HG03521 (cell line): ENCODE measurements around the gene ITGB1.
A peak's percentile ranks its signal among the peaks of the same experiment; 100 is the strongest.

Source experiments
- ATAC-seq: cut with Tn5 transposase; IDR thresholded peaks from one replicate; pipeline ENCODE4 v1.9.1; 2021; ENCODE audit warnings: mild to moderate bottlenecking, moderate library complexity; ENCODE audit not compliant: unreplicated experiment

The ITGB1 gene

DNA sequence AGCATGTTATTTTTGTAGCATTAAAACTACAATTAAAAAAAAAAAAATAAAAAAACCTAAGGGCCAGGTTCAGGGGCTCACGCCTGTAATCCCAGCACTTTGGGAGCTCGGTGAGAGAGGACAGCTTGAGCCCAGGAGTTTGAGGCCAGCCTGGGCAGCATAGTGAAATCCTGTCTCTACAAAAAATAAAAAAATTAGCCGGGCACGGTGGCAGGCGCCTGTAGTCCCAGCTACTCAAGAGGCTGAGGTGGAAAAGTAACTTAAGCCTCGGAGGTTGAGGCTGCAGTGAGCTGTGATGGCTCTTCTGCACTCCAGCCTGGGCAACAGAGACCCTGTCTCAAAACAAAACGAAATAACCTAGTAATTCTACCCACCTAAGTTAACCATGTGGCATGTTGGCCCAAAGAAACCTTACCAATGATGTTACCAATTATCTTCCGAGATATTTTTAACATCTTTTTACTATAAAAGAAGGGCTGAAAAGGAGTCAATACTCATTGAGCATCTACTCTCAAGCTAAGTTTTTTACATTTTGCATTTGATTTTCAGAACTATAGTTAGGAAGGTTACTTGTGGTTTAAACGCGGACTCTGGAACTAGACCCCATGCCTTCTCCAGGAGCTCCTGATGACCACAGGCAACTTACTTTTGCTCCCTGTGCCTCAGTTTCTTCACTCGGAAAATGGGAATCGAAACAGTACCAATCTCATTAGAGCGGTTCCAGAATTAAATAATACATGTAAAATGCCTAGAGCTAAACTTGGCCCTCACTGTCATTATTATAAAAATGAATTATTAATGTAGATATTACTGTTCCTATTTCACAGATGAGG, 1.4 kb downstream of the ITGB1 start:
- no peak for ATAC-seq

DNA sequence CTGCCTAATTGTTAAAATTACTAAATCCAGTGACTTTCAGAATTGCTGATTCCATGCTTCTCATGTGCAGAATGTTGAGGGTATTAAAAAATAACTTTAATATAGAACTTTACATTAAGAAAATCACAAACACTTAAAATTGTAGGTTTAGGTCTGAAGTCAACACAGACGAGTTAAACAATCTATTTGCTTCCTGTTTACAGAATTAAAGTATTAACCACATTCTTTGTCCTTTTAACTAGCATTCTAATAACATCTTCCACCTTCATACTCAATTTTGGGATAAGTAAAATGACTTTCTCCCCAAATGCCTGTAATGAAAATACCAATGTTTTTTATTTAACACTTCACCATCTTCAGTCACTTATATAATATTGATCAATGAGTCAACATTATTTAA, 2.2 kb downstream of the ITGB1 start:
- no peak for ATAC-seq

DNA sequence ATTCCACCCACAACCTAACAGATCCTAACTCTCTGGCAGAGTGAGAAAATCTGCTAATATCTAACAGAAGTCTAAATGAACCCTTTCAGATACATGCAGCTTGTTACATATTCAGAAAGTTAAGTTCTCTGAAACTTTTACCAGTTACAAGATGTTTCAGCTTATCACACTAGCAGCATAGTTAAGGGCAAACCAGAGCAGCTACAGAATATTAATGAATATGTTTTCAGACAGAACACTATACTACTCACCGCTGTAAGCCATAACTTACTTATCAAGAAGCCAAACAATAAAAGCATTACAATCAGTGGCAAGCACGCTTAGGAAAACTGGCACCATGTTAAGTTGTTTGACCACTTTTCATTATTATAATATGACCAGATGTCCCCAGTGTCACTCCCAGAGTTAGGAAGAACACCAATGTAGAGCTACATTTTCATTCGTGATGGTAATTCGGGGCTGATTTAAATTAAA, 2.7 kb downstream of the ITGB1 start:
- ATAC-seq = no peak

DNA sequence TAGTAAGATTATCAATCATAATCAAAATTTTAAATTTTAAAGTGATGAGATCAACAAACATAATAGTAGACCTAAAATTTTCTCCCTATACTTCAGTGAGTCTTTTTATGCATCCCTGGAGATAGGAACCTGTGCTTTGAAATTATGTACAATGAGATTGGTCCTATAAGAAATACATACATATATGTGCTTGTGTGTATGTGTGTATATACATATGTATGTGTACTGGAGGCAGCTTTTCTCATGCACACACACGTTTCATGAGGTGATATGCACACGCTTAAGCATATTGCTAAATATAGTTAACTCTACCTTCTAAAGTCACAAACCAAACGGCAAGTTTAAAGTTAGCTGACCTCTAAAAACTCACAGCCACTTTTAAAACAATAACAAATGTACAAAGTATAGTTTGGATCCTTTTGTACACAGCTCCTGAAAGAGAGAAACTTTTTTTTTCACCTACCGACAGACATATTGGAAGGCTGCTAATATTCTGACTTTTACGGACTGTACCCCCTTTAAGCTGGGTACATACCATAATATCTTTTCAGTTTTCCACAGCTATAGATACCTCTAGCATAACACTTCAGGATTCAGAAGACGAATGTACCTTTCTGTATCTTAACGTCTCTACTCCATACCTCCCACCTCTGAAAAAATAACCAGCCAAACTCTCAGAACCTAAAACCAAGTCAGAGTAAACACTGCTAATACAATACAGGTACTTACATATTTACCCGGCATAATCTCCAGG, 3.3 kb downstream of the ITGB1 start:
- ATAC-seq = no peak

DNA sequence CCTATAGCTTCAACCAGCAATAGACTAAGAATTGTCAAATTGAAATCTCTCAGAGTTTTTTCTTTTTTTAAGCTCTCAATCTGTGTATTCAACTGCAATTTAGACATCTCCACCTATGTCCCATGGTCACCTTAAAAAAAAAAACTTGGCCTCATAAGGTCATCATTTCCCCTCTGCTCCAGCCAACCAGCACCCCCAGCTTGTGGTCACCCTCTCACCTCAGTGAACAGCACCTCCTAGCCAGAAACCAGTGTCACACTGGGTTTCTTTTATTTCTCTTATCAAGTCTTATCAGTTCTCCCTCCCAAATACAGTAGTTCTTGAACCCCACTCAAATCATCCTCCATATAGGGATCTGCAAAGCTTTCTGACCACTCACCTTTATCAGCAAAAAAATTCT, 4.0 kb downstream of the ITGB1 start:
- no peak for ATAC-seq

DNA sequence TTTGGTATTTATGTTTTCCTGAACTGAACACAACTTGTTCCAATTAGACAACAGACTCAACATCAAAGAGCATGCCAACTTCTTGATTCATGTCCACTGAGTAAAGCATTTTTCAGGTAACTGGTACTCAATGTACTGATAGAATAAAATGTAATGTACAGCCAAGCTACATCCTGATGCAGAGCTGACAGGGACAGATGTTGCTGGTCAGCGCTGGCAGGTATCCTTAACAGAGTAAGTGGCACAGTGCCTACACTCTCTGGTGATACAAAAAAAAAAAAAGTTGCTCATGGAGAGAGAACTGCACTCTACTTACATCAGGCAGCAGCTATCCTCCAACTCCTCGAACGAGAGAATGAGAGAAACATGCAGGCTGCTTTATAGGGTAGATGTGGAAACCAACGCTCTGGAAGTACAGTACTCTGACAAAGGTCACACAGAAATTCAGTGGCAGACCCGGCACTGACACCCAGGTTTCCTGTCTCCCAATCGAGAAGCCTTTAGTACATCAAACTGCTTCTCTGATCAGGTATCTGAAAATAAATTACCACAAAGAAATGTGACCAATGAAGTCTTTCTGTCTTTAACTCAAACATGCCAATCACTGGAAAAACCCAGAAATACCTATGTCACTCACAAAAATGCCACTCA, 4.6 kb downstream of the ITGB1 start:
- ATAC-seq = no peak

DNA sequence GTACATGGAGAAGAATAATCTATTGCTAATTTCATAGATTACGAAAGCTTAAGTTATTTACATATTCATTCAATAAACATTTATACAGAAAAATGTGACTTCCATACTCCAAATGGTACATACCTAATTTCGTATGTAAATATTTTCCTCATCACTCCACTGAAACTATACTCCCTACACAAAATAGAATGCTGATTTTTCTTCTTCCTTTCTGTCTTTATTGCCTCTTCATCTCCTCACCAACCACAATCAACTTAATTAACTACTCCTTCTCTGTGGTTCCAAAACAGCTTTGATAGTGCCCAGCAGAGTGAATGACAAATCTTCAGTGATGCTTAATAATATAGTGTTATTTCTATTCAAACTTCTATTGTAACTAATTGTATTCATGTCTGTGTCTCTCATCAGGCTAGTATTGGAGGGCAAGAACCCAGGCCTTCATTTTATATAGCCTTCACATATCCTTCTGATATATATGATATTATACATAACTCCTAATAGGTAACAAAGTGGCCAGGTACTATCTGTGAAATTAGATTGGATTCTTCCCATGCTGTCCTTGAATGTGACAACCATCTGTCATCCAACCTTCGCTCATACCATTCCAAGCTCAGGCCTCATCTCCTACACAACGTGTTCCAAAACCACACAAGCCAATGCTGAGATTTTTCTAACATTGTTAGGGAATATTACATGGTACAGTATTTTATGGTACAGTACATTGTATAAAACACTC, 5.3 kb downstream of the ITGB1 start:
- no peak for ATAC-seq

DNA sequence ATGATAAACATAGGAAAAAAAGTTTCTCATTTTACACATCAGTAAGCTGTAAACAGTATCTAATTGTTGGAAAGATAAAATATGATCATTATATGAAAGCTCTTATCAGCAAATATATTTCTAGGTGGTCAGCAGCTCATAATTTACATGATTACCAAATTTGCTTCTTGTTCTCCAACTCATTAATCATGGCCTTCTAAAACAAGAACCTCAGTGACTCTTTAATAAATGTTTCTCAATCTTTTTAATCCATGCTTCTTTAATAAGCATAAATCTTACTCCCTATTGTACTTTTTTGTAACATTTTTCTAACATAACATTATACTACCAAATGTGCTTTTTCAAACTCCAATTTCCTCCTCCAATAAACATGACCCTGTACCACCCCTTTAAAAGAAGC, 5.9 kb downstream of the ITGB1 start:
- ATAC-seq = no peak

DNA sequence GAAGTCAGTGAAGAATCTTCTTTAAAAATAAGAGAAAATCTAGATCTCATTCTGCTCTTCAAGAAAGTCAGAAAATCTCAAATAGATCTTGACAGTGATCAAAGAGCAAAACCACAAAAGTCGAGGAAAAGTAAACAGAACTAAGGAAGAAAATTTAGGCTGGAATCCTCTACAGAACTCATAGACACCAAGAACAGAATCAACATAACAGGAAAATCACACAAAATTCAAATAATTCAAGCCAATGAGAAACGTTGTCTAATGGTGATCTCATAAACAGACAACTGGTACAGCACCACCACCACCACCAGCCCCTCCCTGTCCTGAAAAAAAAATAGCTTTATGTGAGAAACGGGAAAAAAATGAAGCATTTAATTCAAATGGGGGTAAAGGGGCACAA, 6.9 kb downstream of the ITGB1 start:
- no peak for ATAC-seq

DNA sequence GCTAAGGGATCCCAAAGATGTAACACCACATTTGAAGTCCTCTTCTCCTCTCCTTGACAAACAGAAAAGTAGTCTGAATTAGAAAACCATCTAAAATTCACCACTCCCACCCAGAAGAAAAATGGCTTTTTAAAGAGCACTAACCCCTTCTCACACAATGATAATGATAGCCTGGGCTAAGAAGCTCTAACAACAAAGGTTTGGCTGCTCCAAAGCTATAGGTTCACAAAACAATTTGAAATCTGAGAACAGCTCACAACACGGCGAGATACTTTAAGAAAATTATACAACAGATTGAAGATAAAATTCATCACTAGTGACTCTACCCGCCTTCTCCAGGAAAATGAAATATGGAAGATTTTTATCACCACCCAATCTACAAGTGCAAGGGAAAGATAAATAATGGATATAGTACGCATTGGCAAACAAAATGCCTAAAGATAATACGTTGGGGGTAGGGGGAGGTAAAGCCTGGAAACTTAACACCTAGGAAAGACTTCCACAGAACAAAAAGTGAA, 7.4 kb downstream of the ITGB1 start:
- ATAC-seq = no peak

DNA sequence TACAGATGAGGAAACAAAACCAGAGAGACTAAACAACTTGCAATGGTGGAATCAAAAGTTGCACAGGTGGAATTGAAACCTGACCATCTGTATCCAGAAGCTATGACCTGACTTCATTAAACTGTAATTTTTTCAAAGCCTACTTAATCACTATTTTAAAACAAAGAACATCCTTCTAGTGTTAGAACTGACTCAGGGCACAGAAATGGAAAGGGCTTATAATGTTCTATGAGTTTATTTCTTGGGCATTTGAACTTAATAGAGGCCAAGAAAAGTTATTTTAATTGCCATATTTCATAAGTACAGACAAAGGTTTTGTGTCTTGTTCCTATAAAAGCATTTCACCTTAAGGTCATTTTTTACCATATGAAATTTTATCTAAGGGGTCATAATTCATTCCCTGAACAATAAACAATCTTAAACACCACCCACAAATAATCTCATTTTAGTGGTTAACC, 8.8 kb downstream of the ITGB1 start:
- no peak for ATAC-seq

DNA sequence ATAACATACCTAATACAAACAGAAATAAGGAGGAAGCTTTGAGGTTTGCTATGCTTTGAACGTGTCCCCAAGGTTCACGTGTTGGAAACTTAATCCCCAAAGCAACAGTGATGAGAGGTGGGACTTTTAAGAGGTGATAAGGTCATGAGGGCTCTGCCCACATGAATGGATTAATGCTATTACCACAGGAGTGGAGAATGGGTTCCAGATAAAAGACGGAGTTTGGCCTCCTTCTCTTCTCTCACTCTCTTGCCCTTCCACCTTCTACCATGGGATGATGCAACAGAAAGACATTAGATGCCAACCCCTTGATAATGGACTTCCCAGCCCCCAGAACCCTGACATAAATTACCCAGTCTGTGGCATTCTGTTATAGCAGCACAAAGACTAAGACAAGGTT, 9.6 kb downstream of the ITGB1 start:
- no peak for ATAC-seq

DNA sequence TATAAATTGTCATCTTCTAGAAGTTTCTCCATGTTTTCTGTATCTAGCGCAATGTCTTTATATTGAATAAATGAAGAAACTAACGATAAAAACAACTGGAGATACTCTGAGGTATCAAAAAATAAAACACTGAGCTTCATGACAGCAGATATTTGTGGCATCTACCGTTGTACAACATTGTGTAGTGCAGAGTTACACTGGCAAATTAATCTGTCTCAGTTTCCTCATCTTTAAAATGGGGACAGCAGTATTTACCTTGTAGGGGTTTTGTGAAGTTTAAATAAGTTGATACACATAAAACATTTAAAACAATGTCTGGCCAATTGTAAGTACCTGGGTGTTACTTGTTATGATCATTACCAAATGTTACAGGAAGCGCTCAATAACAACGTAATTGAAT, 10.4 kb downstream of the ITGB1 start:
- no peak for ATAC-seq

DNA sequence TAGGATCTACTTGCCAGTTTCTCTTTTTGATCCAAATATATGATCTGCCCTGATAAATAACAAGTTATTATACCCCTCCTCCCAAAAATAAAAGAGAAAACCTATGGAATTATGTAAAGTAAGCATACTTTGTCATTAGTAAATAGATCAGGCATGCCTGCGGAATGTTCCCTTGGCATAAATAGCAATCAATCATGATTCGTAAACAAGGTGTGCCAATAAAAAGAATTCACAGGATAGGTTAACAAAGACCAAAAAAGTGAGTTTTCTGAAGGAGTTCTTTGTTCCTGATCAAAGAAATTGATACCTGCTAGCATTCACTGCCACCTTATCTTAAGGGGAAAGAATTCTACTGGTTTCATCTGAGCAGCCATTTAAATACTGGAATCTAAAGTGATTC, 11.9 kb downstream of the ITGB1 start:
- no peak for ATAC-seq

DNA sequence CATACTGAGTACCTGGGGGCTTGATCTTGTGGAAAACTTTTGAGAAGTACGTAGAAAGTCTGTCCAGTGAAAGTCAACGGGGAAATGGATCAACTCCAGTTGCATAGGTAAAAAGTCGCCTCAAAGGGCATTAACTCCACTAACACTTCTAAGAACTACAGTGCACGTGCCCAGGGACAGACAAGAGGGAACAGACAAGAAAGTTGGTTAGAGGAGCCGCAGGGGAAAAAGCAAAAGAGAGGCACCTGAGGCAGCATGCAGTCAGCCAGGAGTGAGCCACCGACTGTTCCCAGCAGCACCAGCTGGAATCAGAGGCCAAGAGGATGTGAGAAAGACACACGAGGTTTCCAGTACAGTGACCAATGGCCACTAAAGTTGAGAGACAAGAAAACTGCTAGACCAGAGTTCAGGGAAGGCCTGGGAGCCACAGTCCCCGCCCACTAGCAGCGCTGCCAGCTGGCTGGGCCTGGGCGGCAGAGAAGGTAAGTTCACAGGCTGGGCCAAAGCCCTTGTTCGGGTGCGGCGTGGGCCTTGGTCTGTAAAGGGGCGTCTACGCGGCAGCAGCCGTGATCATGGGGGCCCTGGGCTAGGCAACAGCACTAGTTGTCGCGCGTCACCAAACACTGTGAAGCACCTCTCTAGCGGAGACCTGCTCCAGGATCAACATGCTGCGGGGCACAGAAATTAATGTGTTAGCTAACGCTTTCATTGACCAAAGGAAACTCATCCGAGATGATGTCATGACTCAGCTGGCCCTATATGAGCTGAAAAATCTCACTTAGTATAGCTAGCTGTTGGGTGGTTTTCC, 14.0 kb downstream of the ITGB1 start:
- ATAC-seq = no peak

DNA sequence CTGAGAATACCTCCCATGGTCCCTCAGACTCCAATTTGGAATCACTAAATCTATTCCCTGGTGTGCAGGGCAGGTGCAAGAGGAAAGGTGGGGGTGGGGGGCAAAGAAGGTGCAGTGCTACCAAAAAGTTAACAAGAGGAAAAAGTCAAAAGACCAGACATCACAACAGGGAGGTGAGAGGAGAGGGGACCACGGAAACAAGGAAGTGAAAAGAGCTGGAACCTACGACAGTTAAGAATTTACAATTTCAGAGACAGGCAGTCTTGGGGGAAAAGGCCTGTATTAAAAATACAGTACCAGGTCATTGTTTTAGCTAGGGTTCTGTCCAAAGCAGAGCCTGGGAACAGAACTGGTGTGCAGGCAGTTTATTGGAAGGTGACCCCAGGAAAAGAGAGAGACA, 14.6 kb downstream of the ITGB1 start:
- ATAC-seq = peak; percentile 43

DNA sequence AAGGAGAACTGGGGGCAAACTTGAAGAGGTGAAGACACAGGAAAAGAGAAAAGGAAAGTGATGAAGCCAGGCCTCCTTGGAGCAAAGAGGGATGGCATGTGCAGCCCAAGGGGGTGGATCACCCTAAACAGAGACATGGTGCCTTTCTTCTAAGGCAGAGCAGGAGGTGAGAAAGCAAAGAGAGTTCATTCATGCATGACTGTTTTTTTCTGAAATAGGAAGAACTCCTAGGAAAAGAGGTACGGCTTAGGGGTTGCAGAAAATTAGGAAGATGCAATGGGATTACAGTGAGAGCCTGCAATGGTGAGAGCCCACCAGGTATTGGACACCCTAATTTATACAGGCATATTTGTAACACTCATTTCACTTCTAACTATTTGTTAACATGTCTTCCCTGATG, 15.9 kb downstream of the ITGB1 start:
- no peak for ATAC-seq

DNA sequence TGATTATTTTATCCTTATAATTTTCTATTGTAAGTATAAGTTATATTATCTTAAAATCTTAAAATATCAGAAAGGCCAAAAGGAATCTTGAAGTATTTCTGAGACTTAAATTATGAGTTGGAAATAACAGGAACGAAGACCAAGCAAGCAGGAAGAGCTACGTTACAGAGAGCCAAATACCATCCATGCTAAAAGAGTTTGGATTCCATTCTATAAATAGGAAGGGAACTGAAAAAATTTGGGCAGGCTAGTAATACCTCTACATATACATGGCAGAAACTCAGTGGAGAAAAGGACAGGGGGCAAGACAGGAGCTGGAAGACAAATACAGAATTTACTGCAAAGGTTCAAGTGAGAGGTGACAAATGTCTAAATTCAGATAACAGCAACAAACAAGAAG, 16.7 kb downstream of the ITGB1 start:
- ATAC-seq = no peak

DNA sequence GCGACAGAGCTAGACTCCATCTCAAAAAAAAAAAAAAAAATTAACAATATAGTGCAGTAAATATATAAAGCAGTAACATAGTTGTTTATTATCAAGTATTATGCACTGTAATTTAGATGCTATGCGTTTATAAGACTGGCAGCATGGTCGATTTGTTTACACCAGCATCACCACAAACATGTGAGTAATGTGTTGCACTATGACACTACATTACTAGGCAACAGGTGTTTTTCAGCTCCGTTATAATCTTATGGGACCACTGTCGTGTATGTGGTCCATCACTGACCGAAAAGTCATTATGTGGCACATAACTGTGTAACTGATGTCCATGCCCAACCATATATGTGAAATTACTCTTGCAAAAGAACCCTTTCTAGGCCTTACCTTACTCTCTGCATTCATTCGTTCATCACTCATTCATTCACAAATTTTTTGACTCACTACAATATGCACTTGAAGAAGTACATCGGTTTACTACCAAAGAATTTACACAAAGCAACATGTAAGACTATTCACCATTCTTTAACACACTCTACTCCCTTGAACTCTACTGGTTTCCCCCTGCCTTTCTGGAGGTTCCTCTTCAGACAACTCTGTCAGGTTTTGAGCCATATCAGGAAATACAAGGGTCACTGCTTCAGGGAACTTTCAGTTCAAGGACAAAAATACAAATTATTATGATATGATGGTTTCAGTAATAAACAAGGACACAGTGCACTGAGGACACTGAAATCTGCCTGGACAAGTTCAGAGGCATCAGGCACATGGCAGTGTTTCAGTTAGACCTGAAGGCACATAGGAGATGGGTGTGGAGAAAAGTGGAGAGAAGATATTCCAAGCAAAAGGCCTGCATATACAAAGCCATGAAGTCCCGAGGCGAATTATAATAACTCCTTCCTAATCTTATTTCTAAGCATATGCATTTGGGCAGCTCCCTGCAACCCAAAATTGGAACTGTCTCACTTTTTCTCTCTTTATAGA, 17.4 kb downstream of the ITGB1 start:
- no peak for ATAC-seq
